GM21390 (cell line): Measurements from ENCODE around the gene CFAP99.

ENCODE experiments used
- ATAC-seq: cut with Tn5 transposase; IDR thresholded peaks from one replicate; pipeline ENCODE4 v1.9.1; 2021; ENCODE audit not compliant: unreplicated experiment

The CFAP99 gene

DNA sequence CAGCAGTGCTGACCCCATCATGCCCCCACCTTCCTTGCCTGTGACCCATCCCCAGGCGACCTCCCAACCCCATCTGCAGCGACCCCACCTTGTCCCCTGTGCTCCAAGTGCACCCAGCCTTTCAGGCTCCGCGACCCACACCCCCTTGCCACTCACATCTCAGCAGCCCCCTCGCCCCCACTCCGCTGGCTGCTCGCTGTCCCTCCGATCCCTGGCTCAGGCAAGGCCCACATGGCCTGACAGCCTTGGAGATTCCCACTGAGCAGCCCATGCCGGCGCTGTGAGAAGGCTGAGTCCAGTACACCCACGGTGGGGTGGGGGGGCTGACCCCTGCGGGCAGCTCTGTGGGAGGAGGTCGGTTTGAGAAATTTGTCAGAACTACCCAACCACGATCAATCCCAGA is 9.4 kb upstream of the CFAP99 start:
- ATAC-seq = no peak

- ATAC-seq = no peak
Observed at GRCh38 chr4:2411786-2412510, 6.8 kb upstream of the CFAP99 start.

DNA sequence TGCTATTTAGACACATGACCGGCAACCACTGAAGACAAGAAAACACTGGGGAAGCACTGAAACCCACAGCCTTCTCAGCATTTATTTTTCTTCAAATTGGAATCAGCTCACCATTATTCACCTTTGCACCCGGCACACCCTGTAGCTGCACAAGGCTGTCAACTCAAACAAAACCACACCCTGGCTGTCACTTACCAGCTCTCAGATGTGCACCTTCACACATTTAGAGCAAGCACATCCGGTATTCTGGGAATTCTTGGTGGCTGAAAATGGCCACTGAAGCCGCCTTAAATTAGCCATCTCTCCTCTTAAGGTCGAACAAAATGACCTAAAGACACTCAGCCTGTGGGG is 6.2 kb upstream of the CFAP99 start:
- ATAC-seq = peak; percentile 31

- peak; percentile 56 for ATAC-seq
Observed at GRCh38 chr4:2412885-2413716, 5.7 kb upstream of the CFAP99 start.

GRCh38 chr4:2413821-2414610 is 4.7 kb upstream of the CFAP99 start:
- no peak for ATAC-seq

- ATAC-seq = no peak
Observed at GRCh38 chr4:2415213-2415612, 3.5 kb upstream of the CFAP99 start.

GRCh38 chr4:2415881-2416563 is 2.7 kb upstream of the CFAP99 start:
- ATAC-seq = no peak

GRCh38 chr4:2416564-2417225 is 2.1 kb upstream of the CFAP99 start:
- no peak for ATAC-seq

GRCh38 chr4:2417226-2417764 is 1.5 kb upstream of the CFAP99 start:
- no peak for ATAC-seq

GRCh38 chr4:2417765-2418649 is 748 bp upstream of the CFAP99 start, which contains the start of gene ZFYVE28:
ZFYVE28 (minus strand) TSS chr4:2418645; CDS start chr4:2418323, 322 bp downstream.
- ATAC-seq = no peak

GRCh38 chr4:2419814-2420213 is 1.1 kb downstream of the CFAP99 start:
- ATAC-seq = no peak

- ATAC-seq = no peak
Observed at GRCh38 chr4:2421928-2422327, 3.2 kb downstream of the CFAP99 start.

DNA sequence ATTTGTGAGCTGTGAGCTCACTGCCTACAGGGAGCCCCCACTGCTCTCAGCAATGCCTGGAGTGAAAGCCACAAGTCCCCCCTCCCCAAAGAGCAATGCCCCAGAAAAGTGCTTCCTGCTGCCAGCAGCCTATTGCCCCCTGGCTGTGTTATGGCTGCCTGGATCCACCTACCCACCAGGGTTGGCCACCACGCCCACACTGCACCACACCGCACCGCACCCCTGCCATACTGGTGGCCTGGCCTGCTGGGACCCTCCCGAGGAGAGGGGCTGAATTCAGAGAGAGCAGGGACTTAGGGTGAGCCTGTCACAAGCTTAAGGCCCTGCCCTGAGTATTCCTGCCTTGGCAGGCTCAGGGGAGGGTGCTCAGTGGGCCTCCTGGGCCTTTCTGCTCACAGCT is 4.3 kb downstream of the CFAP99 start:
- ATAC-seq = no peak

- no peak for ATAC-seq
Observed at GRCh38 chr4:2423695-2424094, 4.9 kb downstream of the CFAP99 start.

- no peak for ATAC-seq
Observed at GRCh38 chr4:2424581-2424980, 5.8 kb downstream of the CFAP99 start.

DNA sequence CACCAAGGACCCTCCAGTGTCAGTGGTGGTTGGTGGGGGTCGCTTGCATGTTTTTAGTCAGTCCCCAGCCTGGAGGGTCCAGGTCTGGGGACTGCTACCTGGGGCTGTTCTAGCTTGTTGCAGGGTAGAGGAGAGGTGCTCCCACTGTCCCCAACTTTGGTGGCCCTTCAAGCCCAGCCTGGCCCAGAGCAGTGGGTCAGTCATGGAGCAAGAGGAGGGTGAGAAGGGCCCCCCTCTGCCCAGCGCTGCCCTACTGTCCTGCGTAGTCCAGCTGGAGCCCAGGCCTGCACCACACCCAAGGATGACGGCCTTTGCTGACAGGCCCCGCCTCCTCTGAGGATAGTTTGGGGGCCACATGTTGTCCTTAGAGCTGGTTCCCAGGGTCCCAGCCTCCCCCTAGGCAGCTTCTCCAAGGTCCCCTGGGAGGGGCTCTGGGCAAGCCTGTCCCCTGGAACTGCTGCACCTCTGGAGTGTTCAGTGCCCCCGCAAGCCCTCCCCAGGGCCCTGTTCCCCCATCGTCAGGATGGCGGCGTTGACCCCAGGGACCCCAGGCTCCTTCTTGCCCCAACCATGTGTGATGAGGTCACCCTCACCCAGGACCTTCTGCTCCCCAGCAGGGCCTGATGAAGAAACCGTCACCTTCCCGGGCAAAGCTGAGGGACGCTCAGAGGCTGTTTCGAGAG is 6.8 kb downstream of the CFAP99 start:
- ATAC-seq = no peak

DNA sequence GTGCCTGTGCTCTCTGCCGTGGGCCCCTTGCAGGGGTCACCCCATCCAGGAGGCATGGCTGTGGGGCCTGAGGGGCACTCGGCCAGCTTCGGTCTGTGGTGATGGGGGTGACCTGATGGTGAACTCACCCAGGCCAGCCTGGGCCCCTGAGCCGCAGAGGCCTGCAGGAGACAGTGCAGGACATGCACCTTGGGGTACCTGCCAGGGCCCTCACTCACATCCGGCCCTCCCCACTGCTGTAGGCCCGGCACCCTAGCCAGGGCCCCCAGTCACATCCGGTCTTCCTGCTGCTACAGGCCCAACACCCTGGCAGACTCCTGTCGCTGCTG is 7.3 kb downstream of the CFAP99 start:
- no peak for ATAC-seq

DNA sequence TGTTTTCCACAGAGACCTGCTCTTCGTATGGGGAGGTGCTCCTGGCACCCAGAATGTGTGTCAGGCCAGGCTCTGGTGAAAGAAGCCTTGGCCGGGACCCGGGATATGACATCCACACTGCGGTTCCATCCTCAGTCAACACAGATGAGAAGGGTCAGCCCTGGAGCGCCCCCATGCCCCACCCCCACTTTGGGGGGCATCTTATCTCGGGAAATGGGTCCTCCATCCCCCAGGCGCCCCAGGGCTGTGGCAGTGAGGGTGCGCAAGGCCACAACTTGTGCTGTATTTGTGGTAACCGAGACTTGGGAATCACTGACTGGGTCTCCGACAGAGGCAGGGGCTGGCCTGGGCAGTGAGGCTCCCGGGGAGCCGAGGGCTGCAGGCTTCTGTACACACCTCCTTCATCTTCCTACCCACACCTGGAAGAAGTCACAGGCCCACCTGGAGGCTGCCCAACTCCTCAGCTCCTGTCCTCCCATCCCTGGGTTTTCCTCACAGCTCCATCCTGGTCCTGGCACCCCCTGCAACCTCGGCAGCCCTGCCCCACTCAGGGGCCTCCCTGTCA is 8.0 kb downstream of the CFAP99 start:
- no peak for ATAC-seq
